Hypothalamus (tissue), 51 donors: ENCODE data around the gene RAB19.
"Not testable (repeated sequence)": the region's sequence is repeated elsewhere in the genome, so short reads cannot be mapped to it uniquely, and the experiment has no call there.

Source experiments
- DNase-seq, 51 donors: peaks; one replicate each; lab custom pipeline; 2025; lab: John Stamatoyannopoulos, UW

RAB19 gene

GRCh38 chr7:140400381-140400780, 3.5 kb upstream of the RAB19 start:
- DNase-seq = no peak

- no peak for DNase-seq
Measured at GRCh38 chr7:140402178-140402835, 1.6 kb upstream of the RAB19 start.

GRCh38 chr7:140404565-140405065, 757 bp downstream of the RAB19 start:
- no peak for DNase-seq

GRCh38 chr7:140415361-140415760, 11.5 kb downstream of the RAB19 start:
- no peak for DNase-seq

- not testable (repeated sequence) for DNase-seq
Measured at GRCh38 chr7:140415816-140416215, 12.0 kb downstream of the RAB19 start.

GRCh38 chr7:140416560-140416959, 12.7 kb downstream of the RAB19 start:
- DNase-seq = no peak

GRCh38 chr7:140417456-140418155, 13.7 kb downstream of the RAB19 start:
- no peak for DNase-seq

GRCh38 chr7:140418156-140418472, 14.3 kb downstream of the RAB19 start:
- DNase-seq = not testable (repeated sequence)

GRCh38 chr7:140418653-140419052, 14.8 kb downstream of the RAB19 start:
- no peak for DNase-seq

GRCh38 chr7:140421521-140421920, 17.7 kb downstream of the RAB19 start:
- no peak for DNase-seq

GRCh38 chr7:140423501-140423900, 19.6 kb downstream of the RAB19 start:
- DNase-seq = no peak

GRCh38 chr7:140425718-140426117, 21.9 kb downstream of the RAB19 start:
- DNase-seq = no peak

GRCh38 chr7:140426130-140426529, 22.3 kb downstream of the RAB19 start:
- no peak for DNase-seq

- DNase-seq = no peak
Measured at GRCh38 chr7:140433396-140433795, 29.5 kb downstream of the RAB19 start.

- DNase-seq = no peak
Measured at GRCh38 chr7:140435252-140435895, 31.5 kb downstream of the RAB19 start.

- no peak for DNase-seq
Measured at GRCh38 chr7:140439359-140439758, 35.5 kb downstream of the RAB19 start.

GRCh38 chr7:140440593-140440992, 36.7 kb downstream of the RAB19 start:
- DNase-seq = no peak

GRCh38 chr7:140441519-140441918, 37.7 kb downstream of the RAB19 start:
- DNase-seq = no peak

GRCh38 chr7:140446467-140446866, 42.6 kb downstream of the RAB19 start:
- no peak for DNase-seq

GRCh38 chr7:140447841-140448240, 44.0 kb downstream of the RAB19 start:
- DNase-seq = no peak

- DNase-seq = no peak
Measured at GRCh38 chr7:140448781-140449480, 45.1 kb downstream of the RAB19 start.
